ENCODE measurements around the gene CCDC175. TPM values are rescaled to one million over a fixed set of nuclear protein-coding genes. Genes with fewer than 3 reads are reported as not detected.

Gene CCDC175
- total RNA-seq (2014; rRNA removed) = not detected in 2 replicates
- polyA plus RNA-seq (2012) = not detected

- DNase-seq (ENCODE audit: low read depth) = peak; percentile 63
These were observed at the start of gene CCDC175 for GRCh38 chr14:59576332-59577294. Gene CCDC175, minus strand, starts transcription at chr14:59576812. Its CDS starts 37 bp downstream, at chr14:59576775.

- no peak for DNase-seq (ENCODE audit: low read depth)
These were observed 46.0 kb upstream of the CCDC175 start for GRCh38 chr14:59622631-59623030.

- no peak for DNase-seq (ENCODE audit: low read depth)
These were observed 42.4 kb upstream of the CCDC175 start for GRCh38 chr14:59619061-59619460.

GRCh38 chr14:59601056-59601455 is 24.4 kb upstream of the CCDC175 start:
- no peak for DNase-seq (ENCODE audit: low read depth)

GRCh38 chr14:59600211-59600945 is 23.8 kb upstream of the CCDC175 start:
- DNase-seq (ENCODE audit: low read depth) = no peak

GRCh38 chr14:59595071-59595470 is 18.5 kb upstream of the CCDC175 start:
- DNase-seq (ENCODE audit: low read depth) = no peak

- no peak for DNase-seq (ENCODE audit: low read depth)
These were observed 15.2 kb upstream of the CCDC175 start for GRCh38 chr14:59591641-59592370.

- DNase-seq (ENCODE audit: low read depth) = no peak
These were observed 11.5 kb upstream of the CCDC175 start for GRCh38 chr14:59588101-59588500.

GRCh38 chr14:59585891-59586554 is 9.4 kb upstream of the CCDC175 start:
- no peak for DNase-seq (ENCODE audit: low read depth)

- peak; percentile 12 for DNase-seq (ENCODE audit: low read depth)
These were observed 7.1 kb upstream of the CCDC175 start for GRCh38 chr14:59583755-59584154.

GRCh38 chr14:59582845-59583509 is 6.4 kb upstream of the CCDC175 start:
- DNase-seq (ENCODE audit: low read depth) = no peak

- peak; percentile 60 for DNase-seq (ENCODE audit: low read depth)
These were observed 5.5 kb upstream of the CCDC175 start for GRCh38 chr14:59582161-59582560.

GRCh38 chr14:59580911-59581310 is 4.3 kb upstream of the CCDC175 start:
- no peak for DNase-seq (ENCODE audit: low read depth)

GRCh38 chr14:59570122-59570521 is 6.5 kb downstream of the CCDC175 start:
- no peak for DNase-seq (ENCODE audit: low read depth)

- DNase-seq (ENCODE audit: low read depth) = no peak
These were observed 9.9 kb downstream of the CCDC175 start for GRCh38 chr14:59566725-59567124.

GRCh38 chr14:59566296-59566695 is 10.3 kb downstream of the CCDC175 start:
- DNase-seq (ENCODE audit: low read depth) = no peak

- no peak for DNase-seq (ENCODE audit: low read depth)
These were observed 11.5 kb downstream of the CCDC175 start for GRCh38 chr14:59565087-59565486.

GRCh38 chr14:59564366-59564765 is 12.2 kb downstream of the CCDC175 start:
- DNase-seq (ENCODE audit: low read depth) = no peak

- DNase-seq (ENCODE audit: low read depth) = no peak
These were observed 29.3 kb downstream of the CCDC175 start for GRCh38 chr14:59547310-59547709.

- no peak for DNase-seq (ENCODE audit: low read depth)
These were observed 32.7 kb downstream of the CCDC175 start for GRCh38 chr14:59543873-59544272.

- DNase-seq (ENCODE audit: low read depth) = no peak
These were observed 34.9 kb downstream of the CCDC175 start for GRCh38 chr14:59541731-59542130.

All from LHCN-M2 (cell line).